Dedifferentiated amniotic fluid mesenchymal stem cell (primary cell): Measurements from ENCODE around the gene OGFOD3.
"Not testable (repeated sequence)": the region's sequence is repeated elsewhere in the genome, so short reads cannot be mapped to it uniquely, and the experiment has no call there.

Experiments
- DNase-seq: peaks from one replicate; pipeline ENCODE4 v3.0.0-alpha.2; 2016; ENCODE audit errors: extremely low spot score

Gene OGFOD3

DNA sequence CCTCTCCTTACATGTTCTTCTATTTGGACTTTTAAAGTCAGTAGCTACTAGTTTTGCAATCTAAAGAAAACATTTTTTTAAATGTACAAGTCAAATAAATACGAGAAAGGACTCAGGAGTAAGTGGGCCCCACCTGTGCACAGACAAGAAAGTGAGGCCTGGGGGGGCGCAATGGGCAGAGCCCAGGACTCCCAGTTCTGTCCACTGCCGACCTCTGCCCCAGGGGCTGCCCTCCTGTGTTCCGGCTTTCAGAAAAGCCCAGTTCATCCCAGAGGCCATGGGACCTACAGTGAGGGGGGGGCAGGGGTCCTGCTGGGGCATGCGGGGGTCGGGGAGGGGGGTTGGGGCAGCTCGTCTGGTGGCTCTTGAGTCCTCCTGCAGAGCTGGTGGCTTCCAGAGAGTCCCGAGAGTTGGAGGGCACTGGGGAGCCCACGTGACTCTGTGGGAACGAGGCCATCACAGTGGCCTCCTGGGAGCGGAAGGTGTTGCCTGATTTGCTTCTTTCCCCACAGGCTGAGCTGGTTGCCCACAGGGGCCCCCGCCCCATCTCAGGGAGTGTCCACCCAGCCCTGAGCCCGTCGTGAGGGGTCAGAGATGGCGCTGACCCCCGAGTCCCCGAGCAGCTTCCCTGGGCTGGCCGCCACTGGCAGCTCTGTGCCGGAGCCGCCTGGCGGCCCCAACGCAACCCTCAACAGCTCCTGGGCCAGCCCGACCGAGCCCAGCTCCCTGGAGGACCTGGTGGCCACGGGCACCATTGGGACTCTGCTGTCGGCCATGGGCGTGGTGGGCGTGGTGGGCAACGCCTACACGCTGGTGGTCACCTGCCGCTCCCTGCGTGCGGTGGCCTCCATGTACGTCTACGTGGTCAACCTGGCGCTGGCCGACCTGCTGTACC lies 44.4 kb downstream of the OGFOD3 start:
- DNase-seq, result no peak

DNA sequence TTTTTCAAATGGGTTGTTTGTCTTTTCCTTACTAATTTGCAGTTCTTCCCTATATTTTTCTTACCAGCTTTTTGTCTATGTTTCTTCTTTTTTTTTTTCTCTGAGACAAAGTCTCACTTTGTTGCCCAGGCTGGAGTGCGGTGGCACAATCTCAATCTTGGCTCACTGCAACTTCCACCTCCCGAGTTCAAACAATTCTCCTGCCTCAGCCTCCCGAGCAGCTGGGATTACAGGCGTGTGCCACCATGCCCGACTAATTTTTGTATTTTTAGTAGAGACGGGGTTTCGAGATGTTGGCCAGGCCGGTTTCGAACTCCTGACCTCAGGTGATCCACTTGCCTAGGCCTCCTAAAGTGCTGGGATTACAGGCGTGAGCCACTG lies 45.3 kb downstream of the OGFOD3 start:
- not testable (repeated sequence) for DNase-seq

DNA sequence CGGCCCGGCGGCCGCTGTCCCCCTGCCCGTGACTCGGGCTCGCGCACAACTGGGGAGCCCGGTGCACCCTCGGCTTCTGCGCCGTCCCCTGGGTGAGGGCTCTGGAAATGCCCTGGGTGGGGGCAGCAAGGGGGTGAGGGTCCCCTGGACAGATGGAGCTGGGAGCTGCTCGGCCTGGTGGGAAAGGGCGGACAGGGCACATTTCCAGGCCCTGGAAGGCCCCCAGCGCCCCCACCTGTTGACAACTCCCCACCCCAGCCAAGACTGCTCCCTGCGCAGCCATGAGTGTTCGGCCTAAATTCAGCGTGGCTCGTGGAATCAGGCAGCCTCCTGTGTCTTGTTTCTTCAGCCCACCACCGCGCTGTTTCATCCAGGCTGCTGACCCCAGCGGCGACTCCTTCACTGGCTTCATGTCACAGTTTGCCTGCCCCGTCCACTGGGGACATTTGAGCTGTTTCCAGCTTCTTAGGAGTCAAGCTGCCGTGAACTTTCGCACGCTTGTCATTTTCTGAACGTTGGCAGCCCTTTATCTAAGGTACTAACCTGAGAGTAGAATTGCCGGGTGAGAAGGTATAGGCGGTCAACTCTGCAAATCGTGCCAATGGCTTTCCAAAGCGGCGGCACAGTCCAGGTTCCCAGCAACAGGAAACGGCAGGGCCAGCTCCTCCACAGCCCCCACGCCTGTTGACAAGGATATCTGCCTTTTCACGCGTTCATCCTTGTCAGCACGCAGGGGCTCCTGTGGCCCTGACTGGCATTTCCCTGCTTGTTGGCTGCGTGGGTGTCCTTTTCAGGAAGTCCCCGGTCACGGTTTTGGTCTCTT lies 45.9 kb downstream of the OGFOD3 start:
- DNase-seq, result no peak

- DNase-seq, result no peak
Measured at GRCh38 chr17:82371333-82372248, 46.8 kb downstream of the OGFOD3 start, which contains the start of gene UTS2R. UTS2R (plus strand) TSS chr17:82371765; CDS start chr17:82374325, 2,560 bp downstream.

DNA sequence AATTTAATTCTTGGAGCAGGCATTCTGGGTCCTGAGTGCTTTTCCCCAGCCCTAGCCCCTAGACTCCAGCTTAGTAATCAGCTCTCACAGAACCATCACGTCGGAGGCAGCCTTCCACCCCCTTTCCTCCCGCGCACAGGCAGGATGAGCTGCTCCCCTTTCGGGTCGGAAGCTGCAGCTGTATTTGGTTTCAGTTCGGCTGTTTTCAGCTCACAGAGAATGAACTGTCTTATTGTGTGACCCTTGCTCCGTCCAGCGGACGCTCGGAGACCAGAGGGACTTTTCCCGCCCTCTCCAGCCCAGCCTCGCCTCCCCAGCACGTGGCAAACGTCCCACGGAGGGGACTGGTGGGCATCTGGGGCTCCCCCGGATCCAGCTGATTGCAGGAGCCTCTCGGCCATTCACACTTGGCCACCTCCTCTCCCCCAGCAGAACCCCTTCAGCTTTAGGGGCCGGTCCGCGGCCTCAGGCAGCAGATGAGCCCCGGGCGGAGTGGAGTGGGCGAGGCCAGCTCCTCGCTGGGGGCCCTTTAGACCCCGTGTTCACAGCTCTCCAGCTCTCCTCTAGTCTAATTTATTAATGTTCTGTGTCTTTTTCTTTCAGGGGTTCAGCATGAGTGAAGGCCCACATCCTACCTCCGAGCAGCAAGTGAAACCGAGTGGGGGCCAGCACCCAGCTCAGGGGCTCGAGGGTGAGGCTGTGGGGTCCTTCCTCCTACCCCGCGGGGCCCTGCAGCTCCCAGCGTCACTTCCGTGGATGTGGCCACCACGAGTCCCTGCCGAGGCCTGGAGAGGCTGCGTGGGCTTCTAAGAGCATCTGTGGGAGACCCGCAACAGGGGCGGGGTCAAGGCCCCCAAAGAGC lies 47.7 kb downstream of the OGFOD3 start:
- DNase-seq, result no peak

GRCh38 chr17:82369211-82369610 lies 49.2 kb downstream of the OGFOD3 start:
- no peak for DNase-seq

- no peak for DNase-seq
Measured at GRCh38 chr17:82367724-82368524, 50.5 kb downstream of the OGFOD3 start.

DNA sequence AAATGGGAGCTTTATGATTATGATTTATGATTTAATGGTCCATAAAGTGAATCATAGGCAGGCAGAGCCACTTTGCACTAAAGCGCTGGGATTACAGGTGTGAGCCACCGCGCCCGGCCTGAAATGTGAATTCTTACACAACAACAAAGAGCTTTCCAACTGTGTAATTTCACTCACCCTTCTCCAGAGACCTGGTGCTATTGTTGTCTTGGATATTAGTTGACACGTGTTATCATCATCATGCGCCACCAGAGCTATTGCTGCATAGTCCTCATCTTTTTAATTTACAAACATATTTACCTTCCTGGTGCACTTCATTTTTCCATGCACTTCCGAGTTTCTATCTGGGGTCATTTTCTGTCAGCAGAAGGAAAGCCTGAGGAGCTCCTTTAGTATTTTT lies 51.6 kb downstream of the OGFOD3 start:
- DNase-seq, result no peak

GRCh38 chr17:82365606-82366295 lies 52.6 kb downstream of the OGFOD3 start:
- no peak for DNase-seq

- no peak for DNase-seq
Measured at GRCh38 chr17:82361885-82362633, 56.3 kb downstream of the OGFOD3 start.

DNA sequence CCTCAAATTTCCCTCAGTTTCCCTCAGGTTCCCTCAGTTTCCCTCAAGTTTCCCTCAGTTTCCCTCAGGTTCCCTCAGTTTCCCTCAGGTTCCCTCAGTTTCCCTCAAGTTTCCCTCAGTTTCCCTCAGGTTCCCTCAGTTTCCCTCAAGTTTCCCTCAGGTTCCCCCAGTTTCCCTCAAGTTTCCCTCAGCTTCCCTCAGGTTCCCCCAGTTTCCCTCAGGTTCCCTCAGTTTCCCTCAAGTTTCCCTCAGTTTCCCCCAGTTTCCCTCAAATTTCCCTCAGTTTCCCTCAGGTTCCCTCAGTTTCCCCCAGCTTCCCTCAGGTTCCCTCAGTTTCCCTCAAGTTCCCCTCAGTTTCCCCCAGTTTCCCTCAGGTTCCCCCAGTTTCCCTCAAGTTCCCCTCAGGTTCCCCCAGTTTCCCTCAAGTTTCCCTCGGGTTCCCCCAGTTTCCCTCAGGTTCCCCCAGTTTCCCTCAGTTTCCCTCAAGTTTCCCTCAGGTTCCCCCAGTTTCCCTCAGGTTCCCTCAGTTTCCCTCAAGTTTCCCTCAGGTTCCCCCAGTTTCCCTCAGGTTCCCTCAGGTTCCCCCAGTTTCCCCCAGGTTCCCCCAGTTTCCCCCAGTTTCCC lies 58.8 kb downstream of the OGFOD3 start:
- not testable (repeated sequence) for DNase-seq

- no peak for DNase-seq
Measured at GRCh38 chr17:82358465-82359350, 59.7 kb downstream of the OGFOD3 start, which contains the start of gene TEX19. TEX19 (plus strand) TSS chr17:82359247; CDS start chr17:82362151, 2,904 bp downstream.

- no peak for DNase-seq
Measured at GRCh38 chr17:82357394-82357793, 61.0 kb downstream of the OGFOD3 start.

DNA sequence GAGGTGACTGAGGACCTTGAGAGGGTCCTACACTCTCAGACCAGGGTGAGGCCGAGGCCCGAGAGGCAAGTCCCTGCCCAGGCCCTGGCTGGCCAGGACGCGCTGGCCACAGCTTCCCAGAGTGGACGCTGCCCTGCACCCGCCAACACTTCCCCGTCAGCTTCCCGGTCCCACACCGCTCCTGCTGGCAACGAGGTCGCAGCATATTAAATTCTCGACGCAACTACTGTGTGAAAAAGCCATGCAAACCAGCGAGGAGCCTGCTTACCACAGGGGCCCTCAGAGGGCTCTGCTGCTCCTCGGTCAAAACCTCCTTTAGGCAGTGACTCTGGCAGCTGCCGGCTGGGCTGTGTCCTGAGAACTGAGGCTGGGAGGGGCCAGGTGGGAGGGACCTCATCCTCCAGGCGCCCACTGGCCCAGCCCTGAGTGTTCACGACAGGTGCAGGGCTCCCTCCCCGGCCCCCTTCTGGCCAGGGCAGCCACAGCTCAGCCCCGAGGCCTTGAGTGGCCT lies 61.5 kb downstream of the OGFOD3 start:
- no peak for DNase-seq

DNA sequence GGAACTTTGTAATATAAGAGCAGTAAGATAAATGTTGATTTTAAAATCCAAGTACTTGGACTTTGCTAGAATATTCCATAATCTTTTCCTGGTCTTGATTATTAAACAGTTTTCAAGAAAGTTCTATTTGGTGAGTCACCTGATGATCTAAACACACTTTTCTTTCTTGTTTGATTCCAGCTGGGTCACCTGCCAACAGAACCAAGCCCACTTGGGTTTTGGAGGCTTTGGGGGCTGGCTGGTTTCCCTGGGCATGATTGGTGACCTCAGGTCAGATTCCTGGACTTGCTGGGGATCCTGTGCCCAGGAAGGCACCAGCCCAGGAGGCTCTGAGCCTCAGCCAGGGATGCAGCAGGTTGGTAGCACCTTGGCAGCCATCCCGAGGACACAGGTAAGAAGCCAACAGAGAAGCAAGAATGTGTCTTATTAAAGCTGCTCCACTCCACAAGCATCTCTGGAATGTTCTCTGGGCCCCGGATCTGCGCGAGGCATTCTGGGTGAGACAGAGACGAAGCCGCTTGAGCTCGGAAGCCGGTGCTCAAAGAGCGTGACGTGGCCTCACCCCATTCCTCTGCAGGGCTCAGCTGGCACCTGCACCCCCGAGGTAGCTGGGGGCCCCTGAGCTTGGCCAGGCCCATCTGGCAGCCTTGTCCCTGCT lies 62.5 kb downstream of the OGFOD3 start:
- no peak for DNase-seq

GRCh38 chr17:82354804-82355308 lies 63.5 kb downstream of the OGFOD3 start:
- DNase-seq, result no peak
